Measurements from ENCODE around the gene VSX2. TPM values are rescaled to one million over a fixed set of nuclear protein-coding genes. Genes with fewer than 3 reads are reported as not detected.

The VSX2 gene
- total RNA-seq, 3 donors from 2014 or later = not detected

DNA sequence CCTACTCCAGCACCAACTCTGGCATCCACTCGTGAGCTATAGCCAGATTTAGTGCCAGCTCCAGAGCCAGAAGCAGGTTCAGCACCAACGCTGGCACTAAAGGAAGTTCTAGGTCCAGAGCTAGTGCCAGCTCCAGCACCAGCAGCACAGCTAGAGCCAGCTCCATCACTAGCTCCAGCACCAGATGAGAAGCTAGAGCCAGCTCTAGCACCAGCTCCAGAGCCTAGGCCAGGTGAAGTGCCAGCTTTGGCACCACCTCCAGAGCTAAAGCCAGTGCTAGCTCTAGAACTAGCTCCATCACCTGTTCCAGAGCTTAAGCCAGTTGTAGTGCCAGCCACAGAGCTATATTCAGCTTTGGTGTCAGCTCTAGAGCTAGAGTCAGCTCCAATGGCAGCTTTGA lies 38.8 kb downstream of the VSX2 start:
- ATAC-seq = no peak
- intact Hi-C loops (cut with DNase I, micrococcal nuclease) = no loop called here
- H3K4me3 ChIP-seq = no peak overlapping the region
- DNase-seq = no peak
- TF ChIP-seq, protein P1, sequence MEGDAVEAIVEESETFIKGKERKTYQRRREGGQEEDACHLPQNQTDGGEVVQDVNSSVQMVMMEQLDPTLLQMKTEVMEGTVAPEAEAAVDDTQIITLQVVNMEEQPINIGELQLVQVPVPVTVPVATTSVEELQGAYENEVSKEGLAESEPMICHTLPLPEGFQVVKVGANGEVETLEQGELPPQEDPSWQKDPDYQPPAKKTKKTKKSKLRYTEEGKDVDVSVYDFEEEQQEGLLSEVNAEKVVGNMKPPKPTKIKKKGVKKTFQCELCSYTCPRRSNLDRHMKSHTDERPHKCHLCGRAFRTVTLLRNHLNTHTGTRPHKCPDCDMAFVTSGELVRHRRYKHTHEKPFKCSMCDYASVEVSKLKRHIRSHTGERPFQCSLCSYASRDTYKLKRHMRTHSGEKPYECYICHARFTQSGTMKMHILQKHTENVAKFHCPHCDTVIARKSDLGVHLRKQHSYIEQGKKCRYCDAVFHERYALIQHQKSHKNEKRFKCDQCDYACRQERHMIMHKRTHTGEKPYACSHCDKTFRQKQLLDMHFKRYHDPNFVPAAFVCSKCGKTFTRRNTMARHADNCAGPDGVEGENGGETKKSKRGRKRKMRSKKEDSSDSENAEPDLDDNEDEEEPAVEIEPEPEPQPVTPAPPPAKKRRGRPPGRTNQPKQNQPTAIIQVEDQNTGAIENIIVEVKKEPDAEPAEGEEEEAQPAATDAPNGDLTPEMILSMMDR (IDR thresholded peaks at IDR 0.05) = no peak
- H3K9me3 ChIP-seq = peaks cover 2% of the 10 kb centered on the region
- no peaks in the 10 kb centered on the region for H3K4me1 ChIP-seq (ENCODE audit: low read depth)
- no peaks in the 10 kb centered on the region for H3K36me3 ChIP-seq (ENCODE audit: low read depth)

DNA sequence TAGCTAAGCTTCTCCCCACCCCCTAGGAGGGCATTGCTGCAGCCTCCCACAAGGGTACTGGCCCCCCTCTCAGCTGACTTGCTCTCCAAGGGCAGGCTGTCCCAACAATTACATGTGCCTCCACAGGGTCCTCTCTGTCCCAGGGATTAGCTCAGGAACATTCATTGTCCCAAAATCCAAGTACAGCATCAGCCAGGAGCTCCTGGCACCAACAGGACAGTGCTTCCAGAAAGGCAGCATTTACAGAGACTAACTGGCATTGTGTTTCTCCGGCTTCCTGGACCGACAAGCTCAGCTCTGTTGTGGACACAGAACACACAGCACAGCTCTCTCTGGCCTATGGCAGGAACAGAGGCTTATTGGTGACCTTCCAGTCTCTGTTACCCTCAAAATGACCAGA lies 41.8 kb downstream of the VSX2 start:
- DNase-seq (no peak), ATAC-seq (no peak)
- H3K9me3 ChIP-seq = peaks cover 2% of the 10 kb centered on the region
- intact Hi-C loops (cut with DNase I, micrococcal nuclease) = no loop called here
- no peak overlapping the region for H3K4me3 ChIP-seq
- H3K4me1 ChIP-seq (ENCODE audit: low read depth) = no peaks in the 10 kb centered on the region
- TF ChIP-seq, protein P1 (IDR thresholded peaks at IDR 0.05) = no peak
- H3K36me3 ChIP-seq (ENCODE audit: low read depth) = no peaks in the 10 kb centered on the region

DNA sequence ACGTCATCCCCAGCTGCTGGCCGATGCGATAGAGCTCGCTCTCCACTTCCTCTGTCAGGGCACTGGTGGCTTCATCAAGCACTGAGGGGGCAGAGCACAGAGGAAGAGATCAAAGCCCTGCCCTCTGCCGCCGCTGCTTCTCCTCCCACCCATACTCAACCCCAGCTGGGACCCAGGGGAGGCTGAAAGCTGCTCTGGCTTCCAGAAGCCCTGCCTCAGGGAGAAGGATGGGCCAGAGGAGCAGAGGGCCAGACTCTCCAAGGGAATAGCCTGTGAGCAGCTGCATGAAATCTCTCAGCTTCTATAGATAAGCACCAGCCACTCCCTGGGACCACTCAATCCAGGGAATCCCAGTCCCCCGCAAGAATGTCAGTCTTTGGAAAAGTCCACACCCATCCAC lies 47.5 kb downstream of the VSX2 start:
- Histone ChIP-seq H3K4me3 (no peak overlapping the region), H3K4me1 (ENCODE audit: low read depth) (no peaks in the 10 kb centered on the region), H3K9me3 (no peaks in the 10 kb centered on the region), H3K36me3 (ENCODE audit: low read depth) (no peaks in the 10 kb centered on the region)
- ATAC-seq (no peak), DNase-seq (no peak)
- TF ChIP-seq, protein P1 (IDR thresholded peaks at IDR 0.05) = no peak
- intact Hi-C loops (cut with DNase I, micrococcal nuclease) = no loop called here

DNA sequence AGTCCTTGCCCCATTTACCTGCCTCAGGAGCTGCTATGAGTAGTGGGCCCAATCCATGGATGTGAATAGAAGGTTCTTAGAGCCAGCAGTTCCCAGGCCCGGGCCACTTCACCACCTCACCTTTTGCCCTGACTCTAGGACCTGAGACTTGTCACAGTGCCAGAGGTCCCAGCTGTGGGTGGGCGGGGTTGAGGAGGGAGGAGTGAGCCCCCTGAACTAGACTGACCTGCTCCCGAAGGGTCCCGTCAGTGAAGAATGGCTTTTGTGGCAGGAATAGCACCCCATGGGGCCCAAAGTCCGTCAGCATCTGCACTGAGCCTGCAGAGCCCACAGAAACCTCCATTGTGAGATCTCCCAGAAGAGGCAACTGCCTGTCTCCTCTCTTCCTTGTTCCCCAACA lies 50.6 kb downstream of the VSX2 start:
- H3K4me1 ChIP-seq (ENCODE audit: low read depth) = no peaks in the 10 kb centered on the region
- ATAC-seq (no peak), DNase-seq (no peak)
- TF ChIP-seq, protein P1 (IDR thresholded peaks at IDR 0.05) = no peak
- intact Hi-C loops (cut with DNase I, micrococcal nuclease) = no loop called here
- no peaks in the 10 kb centered on the region for H3K9me3 ChIP-seq
- no peaks in the 10 kb centered on the region for H3K36me3 ChIP-seq (ENCODE audit: low read depth)
- no peak overlapping the region for H3K4me3 ChIP-seq

DNA sequence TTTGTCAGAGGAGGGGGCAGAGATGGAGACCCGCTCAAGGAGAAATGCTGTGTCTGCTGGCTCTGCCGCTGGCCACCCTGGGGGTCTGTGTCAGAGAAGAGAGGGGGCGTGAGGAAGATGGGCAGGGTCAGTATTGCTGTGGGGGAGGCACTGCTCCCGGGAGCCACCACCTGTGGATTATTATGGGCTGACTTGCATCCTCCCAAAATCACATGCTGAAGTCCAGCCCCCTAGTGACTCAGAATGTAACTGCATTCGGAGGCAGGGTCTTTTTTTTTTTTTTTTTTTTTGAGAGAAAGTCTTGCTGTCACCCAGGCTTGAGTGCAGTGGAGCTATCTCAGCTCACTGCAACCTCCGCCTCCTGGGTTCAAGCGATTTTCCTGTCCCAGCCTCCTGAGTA lies 51.2 kb downstream of the VSX2 start:
- TF ChIP-seq, protein P1 (IDR thresholded peaks at IDR 0.05) = no peak
- ATAC-seq = no peak
- no peak for DNase-seq
- Histone ChIP-seq H3K4me1 (ENCODE audit: low read depth) (no peaks in the 10 kb centered on the region), H3K4me3 (no peak overlapping the region), H3K9me3 (no peaks in the 10 kb centered on the region), H3K36me3 (ENCODE audit: low read depth) (no peaks in the 10 kb centered on the region)
- intact Hi-C loops (cut with DNase I, micrococcal nuclease) = no loop called here

DNA sequence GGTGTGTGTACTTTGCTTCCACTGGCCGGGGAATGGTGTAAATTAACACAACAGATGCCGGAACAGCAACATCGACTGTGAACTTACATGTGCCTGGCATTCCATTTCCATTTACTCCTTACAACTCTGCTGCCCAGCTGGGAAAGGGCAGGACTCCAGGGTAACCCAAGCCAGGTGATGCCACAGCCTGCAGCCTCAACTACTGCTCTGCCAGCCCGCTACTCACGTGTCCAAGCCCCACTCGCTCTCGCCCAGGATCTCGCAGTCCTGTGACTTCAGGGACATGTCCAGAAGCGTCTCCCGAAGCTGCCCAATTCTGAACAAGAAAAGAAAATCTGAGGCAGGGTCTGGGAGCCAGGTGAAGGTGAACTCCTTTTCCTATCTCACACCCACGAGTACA lies 52.8 kb downstream of the VSX2 start:
- DNase-seq (no peak), ATAC-seq (no peak)
- no peak overlapping the region for H3K4me3 ChIP-seq
- H3K9me3 ChIP-seq = no peaks in the 10 kb centered on the region
- H3K4me1 ChIP-seq (ENCODE audit: low read depth) = no peaks in the 10 kb centered on the region
- no peaks in the 10 kb centered on the region for H3K36me3 ChIP-seq (ENCODE audit: low read depth)
- intact Hi-C loops (cut with DNase I, micrococcal nuclease) = no loop called here
- TF ChIP-seq, protein P1 (IDR thresholded peaks at IDR 0.05) = no peak

All from mucosa of descending colon (tissue), 3 donors.